Measurements from ENCODE around the gene DCHS2. TPM values are rescaled to one million over a fixed set of nuclear protein-coding genes. Genes with fewer than 3 reads are reported as not detected.

The DCHS2 gene
- total RNA-seq, 2 experiments from 2014 or later = 0.16 to 0.22 TPM

DNA sequence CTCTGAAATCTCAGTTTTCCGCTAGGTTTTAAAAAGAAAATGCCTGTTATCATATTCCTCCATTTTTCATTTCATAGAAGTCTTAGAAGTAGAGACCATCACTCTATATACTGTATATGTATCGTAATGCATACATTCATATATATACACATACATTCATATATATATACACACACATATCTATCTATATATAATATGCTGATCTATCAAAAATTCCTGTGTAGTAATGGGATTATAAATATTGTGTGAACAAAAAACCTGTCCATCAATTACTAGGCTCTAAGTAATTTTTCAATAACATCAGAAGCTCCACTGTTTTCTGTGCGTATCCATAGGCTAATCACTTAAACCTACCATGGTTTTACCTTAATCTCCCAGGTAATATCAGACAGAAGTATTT is 150.2 kb downstream of the DCHS2 start:
- intact Hi-C loops (cut with DNase I, micrococcal nuclease) = loop anchor here in 1 of 2 experiments (10.0 kb wide), 1 partner anchor 557 kb away; the partner anchor contains the start of gene SFRP2
- Mint-ChIP-seq H3K36me3 (ENCODE audit: low read depth) (no peaks in the 10 kb centered on the region), H3K9me3 (no peaks in the 10 kb centered on the region), H3K27me3 (peaks cover 6% of the 10 kb centered on the region), H3K27ac (no peak overlapping the region), H3K4me1 (ENCODE audit: low read depth) (no peaks in the 10 kb centered on the region), H3K4me3 (no peak overlapping the region)
- TF ChIP-seq, protein P1, sequence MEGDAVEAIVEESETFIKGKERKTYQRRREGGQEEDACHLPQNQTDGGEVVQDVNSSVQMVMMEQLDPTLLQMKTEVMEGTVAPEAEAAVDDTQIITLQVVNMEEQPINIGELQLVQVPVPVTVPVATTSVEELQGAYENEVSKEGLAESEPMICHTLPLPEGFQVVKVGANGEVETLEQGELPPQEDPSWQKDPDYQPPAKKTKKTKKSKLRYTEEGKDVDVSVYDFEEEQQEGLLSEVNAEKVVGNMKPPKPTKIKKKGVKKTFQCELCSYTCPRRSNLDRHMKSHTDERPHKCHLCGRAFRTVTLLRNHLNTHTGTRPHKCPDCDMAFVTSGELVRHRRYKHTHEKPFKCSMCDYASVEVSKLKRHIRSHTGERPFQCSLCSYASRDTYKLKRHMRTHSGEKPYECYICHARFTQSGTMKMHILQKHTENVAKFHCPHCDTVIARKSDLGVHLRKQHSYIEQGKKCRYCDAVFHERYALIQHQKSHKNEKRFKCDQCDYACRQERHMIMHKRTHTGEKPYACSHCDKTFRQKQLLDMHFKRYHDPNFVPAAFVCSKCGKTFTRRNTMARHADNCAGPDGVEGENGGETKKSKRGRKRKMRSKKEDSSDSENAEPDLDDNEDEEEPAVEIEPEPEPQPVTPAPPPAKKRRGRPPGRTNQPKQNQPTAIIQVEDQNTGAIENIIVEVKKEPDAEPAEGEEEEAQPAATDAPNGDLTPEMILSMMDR (IDR thresholded peaks at IDR 0.05) = no peak
- Histone ChIP-seq H3K4me3 (ENCODE audit: low read length) (no peak overlapping the region), H3K9me3 (ENCODE audit: control insufficient read depth in 1 of 2, insufficient read depth in 1 of 2, low read length in 2 of 2) (no peaks in the 10 kb centered on the region), H3K27me3 (ENCODE audit: control insufficient read depth in 1 of 2, insufficient read depth in 2 of 2, low read length in 2 of 2) (peaks cover 0 to 3% of the 10 kb centered on the region in 2 experiments), H3K36me3 (ENCODE audit: insufficient read depth, low read length) (no peaks in the 10 kb centered on the region), H3K4me1 (ENCODE audit: insufficient read depth, low read length) (no peaks in the 10 kb centered on the region), H3K27ac (ENCODE audit: low read depth in 1 of 2, low read length in 2 of 2) (no peak overlapping the region)
- POLR2A ChIA-PET = no interaction called here
- DNase-seq (no peak), ATAC-seq (ENCODE audit: poor library complexity) (no peak)
- CTCF ChIA-PET = no interaction called here

DNA sequence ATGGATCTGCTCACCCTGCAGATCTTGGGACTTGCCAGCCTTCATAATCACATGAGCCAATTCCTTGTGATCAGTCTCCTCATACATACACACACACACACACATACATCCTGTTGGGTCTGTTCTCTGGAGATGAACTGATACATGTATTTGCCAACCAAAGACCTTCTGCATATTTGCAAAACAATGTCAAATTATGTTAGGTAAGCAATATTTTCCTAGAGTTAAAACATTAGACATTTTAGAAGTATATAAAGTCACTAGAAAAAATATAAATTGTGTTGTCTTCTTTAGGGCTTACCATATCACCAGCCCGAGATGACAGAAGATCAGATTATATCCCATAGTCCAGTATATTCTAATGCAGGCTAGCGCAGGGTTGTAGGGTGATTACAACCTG is 156.0 kb downstream of the DCHS2 start:
- Histone ChIP-seq H3K36me3 (ENCODE audit: insufficient read depth, low read length) (no peaks in the 10 kb centered on the region), H3K4me3 (ENCODE audit: low read length) (no peak overlapping the region), H3K4me1 (ENCODE audit: insufficient read depth, low read length) (peaks cover 10% of the 10 kb centered on the region), H3K27ac (ENCODE audit: low read depth in 1 of 2, low read length in 2 of 2) (no peak overlapping the region), H3K27me3 (ENCODE audit: control insufficient read depth in 1 of 2, insufficient read depth in 2 of 2, low read length in 2 of 2) (peaks cover 4 to 10% of the 10 kb centered on the region in 2 experiments), H3K9me3 (ENCODE audit: control insufficient read depth in 1 of 2, insufficient read depth in 1 of 2, low read length in 2 of 2) (peaks cover 0 to 6% of the 10 kb centered on the region in 2 experiments)
- intact Hi-C loops (cut with DNase I, micrococcal nuclease) = loop anchor here in 1 of 2 experiments (10.0 kb wide), 1 partner anchor 169 kb away; no protein-coding TSS in a partner anchor
- ATAC-seq (ENCODE audit: poor library complexity) = no peak
- no peak overlapping the region for H3K4me3 Mint-ChIP-seq
- no peak overlapping the region for H3K27ac Mint-ChIP-seq
- DNase-seq = no peak
- TF ChIP-seq, protein P1 (IDR thresholded peaks at IDR 0.05) = no peak
- ChIA-PET CTCF (no interaction called here), POLR2A (no interaction called here)
- no peaks in the 10 kb centered on the region for H3K9me3 Mint-ChIP-seq
- peaks cover 10% of the 10 kb centered on the region for H3K27me3 Mint-ChIP-seq
- H3K36me3 Mint-ChIP-seq (ENCODE audit: low read depth) = no peaks in the 10 kb centered on the region
- H3K4me1 Mint-ChIP-seq (ENCODE audit: low read depth) = no peaks in the 10 kb centered on the region

DNA sequence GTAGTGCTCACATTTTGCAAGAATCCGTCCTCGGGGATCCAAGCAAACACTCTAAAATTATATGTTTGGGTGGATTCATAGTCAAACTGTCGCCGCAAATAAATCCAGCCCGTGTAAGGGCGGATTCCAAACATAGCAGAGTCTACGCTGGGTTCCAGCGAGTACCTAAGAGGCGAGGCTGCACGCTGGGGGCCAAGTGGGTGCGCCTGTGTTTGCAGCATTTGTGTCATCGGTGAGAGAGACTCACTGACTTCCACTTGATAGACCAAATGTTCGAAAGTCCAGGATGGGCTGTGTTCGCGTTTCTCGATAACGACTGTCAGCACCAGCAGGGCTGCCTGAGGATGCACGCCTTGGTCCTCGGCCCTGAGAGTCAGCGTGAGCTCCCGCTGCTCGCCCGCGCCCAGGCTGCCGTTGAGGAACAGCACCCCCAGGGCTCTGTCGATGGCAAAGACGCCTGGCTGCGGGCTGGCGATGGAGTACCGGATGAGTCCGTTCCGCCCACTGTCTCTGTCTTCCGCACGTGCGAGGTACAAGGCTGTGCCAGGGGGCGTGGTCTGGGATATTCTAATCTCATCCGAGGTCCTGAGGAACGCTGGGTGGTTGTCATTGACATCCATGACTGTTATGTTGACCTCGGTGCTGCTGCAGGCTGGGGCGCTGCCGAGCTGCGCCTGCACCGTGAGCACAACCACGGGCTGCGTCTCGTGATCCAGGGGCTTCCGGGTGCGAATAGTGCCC is 158.7 kb downstream of the DCHS2 start:
- peak; percentile 88 for ATAC-seq (ENCODE audit: poor library complexity)
- POLR2A ChIA-PET = no interaction called here
- no peaks in the 10 kb centered on the region for H3K36me3 Mint-ChIP-seq (ENCODE audit: low read depth)
- no peaks in the 10 kb centered on the region for H3K9me3 Mint-ChIP-seq
- no peak overlapping the region for H3K27ac ChIP-seq (ENCODE audit: low read depth in 1 of 2, low read length in 2 of 2)
- peak; percentile 4 to 79 (median 48) for DNase-seq
- TF ChIP-seq, protein P1 (IDR thresholded peaks at IDR 0.05) = no peak
- no peaks in the 10 kb centered on the region for H3K36me3 ChIP-seq (ENCODE audit: insufficient read depth, low read length)
- intact Hi-C loops (cut with DNase I, micrococcal nuclease) = loop anchor here (5.0 to 10.0 kb wide), 2 partner anchors 172 to 174 kb away; no protein-coding TSS in a partner anchor
- no peaks in the 10 kb centered on the region for H3K4me1 Mint-ChIP-seq (ENCODE audit: low read depth)
- H3K9me3 ChIP-seq (ENCODE audit: control insufficient read depth in 1 of 2, insufficient read depth in 1 of 2, low read length in 2 of 2) = peaks cover 0 to 6% of the 10 kb centered on the region in 2 experiments
- peaks cover 4 to 18% of the 10 kb centered on the region in 2 experiments for H3K27me3 ChIP-seq (ENCODE audit: control insufficient read depth in 1 of 2, insufficient read depth in 2 of 2, low read length in 2 of 2)
- H3K4me3 ChIP-seq (ENCODE audit: low read length) = peak overlapping the region; percentile 55
- peaks cover 10% of the 10 kb centered on the region for H3K4me1 ChIP-seq (ENCODE audit: insufficient read depth, low read length)
- H3K27ac Mint-ChIP-seq = no peak overlapping the region
- H3K4me3 Mint-ChIP-seq = peak overlapping the region; percentile 84
- H3K27me3 Mint-ChIP-seq = peaks cover 34% of the 10 kb centered on the region
- CTCF ChIA-PET = no interaction called here
